ENCODE data around the gene SLC25A51. TPM values are rescaled to one million over a fixed set of nuclear protein-coding genes. Genes with fewer than 3 reads are reported as not detected.
A peak's percentile ranks its signal among the peaks of the same experiment; 100 is the strongest.

The SLC25A51 gene
- total RNA-seq, 1 donor from 2014 or later, result 52.5 TPM

DNA sequence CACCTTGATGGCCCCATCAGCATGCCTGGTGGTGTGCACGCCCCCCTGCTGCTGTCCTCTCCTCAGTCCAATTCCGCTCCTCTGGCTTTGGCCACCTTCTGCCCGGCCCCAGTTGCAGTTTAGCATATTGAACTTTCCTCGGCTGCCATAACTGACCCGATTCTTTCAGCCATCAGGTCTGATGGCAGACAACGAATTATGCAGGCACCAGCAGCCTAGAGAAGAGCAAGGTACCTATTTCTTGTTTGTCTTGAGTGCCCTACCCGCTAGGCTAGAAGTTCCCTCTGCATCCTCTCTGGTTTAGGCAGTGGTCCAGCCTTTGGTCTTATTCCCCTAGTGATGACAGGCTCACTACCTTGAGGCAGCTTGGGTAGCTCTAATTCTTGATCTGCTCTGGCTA is 43.0 kb upstream of the SLC25A51 start:
- Mint-ChIP-seq H3K27ac (ENCODE audit: unreplicated experiment) (no peak overlapping the region), H3K4me3 (ENCODE audit: unreplicated experiment) (no peak overlapping the region)

DNA sequence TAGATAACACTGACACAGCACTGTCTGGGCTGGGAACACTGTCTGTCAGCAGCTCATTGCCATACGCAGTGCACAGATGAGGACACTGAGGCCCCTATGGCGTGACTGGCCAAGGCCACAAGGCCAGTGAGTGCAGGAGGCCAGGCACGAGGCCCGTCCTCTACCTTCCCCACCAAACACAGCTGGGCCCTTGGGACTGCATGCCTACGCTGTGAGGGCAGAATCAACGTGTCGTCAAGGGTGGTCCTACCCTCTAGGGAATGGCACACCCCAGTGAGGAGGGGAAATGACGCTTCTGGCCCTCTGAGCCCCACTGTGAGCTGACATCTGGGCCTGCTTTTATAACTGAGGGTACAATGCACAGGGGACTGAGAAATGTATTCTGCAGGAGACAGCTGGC is 42.1 kb upstream of the SLC25A51 start:
- no peak for DNase-seq (ENCODE audit: low spot score)
- Mint-ChIP-seq H3K27ac (ENCODE audit: unreplicated experiment) (no peak overlapping the region), H3K4me1 (ENCODE audit: low read depth) (peaks cover 80% of the 10 kb centered on the region), H3K36me3 (ENCODE audit: low read depth) (peaks cover 8% of the 10 kb centered on the region), H3K4me3 (ENCODE audit: unreplicated experiment) (no peak overlapping the region), H3K9me3 (ENCODE audit: low read depth) (no peaks in the 10 kb centered on the region), H3K27me3 (ENCODE audit: low read depth) (no peaks in the 10 kb centered on the region)
- TF ChIP-seq, protein P1, sequence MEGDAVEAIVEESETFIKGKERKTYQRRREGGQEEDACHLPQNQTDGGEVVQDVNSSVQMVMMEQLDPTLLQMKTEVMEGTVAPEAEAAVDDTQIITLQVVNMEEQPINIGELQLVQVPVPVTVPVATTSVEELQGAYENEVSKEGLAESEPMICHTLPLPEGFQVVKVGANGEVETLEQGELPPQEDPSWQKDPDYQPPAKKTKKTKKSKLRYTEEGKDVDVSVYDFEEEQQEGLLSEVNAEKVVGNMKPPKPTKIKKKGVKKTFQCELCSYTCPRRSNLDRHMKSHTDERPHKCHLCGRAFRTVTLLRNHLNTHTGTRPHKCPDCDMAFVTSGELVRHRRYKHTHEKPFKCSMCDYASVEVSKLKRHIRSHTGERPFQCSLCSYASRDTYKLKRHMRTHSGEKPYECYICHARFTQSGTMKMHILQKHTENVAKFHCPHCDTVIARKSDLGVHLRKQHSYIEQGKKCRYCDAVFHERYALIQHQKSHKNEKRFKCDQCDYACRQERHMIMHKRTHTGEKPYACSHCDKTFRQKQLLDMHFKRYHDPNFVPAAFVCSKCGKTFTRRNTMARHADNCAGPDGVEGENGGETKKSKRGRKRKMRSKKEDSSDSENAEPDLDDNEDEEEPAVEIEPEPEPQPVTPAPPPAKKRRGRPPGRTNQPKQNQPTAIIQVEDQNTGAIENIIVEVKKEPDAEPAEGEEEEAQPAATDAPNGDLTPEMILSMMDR (IDR thresholded peaks at IDR 0.05), result no peak

More for the DNA sequence above, 43.0 kb upstream of the SLC25A51 start:
- H3K4me1 Mint-ChIP-seq (ENCODE audit: low read depth), result peaks cover 86% of the 10 kb centered on the region
- no peaks in the 10 kb centered on the region for H3K9me3 Mint-ChIP-seq (ENCODE audit: low read depth)
- no peaks in the 10 kb centered on the region for H3K27me3 Mint-ChIP-seq (ENCODE audit: low read depth)
- no peak for DNase-seq (ENCODE audit: low spot score)
- H3K36me3 Mint-ChIP-seq (ENCODE audit: low read depth), result peaks cover 9% of the 10 kb centered on the region
- TF ChIP-seq, protein P1 (IDR thresholded peaks at IDR 0.05), result no peak

DNA sequence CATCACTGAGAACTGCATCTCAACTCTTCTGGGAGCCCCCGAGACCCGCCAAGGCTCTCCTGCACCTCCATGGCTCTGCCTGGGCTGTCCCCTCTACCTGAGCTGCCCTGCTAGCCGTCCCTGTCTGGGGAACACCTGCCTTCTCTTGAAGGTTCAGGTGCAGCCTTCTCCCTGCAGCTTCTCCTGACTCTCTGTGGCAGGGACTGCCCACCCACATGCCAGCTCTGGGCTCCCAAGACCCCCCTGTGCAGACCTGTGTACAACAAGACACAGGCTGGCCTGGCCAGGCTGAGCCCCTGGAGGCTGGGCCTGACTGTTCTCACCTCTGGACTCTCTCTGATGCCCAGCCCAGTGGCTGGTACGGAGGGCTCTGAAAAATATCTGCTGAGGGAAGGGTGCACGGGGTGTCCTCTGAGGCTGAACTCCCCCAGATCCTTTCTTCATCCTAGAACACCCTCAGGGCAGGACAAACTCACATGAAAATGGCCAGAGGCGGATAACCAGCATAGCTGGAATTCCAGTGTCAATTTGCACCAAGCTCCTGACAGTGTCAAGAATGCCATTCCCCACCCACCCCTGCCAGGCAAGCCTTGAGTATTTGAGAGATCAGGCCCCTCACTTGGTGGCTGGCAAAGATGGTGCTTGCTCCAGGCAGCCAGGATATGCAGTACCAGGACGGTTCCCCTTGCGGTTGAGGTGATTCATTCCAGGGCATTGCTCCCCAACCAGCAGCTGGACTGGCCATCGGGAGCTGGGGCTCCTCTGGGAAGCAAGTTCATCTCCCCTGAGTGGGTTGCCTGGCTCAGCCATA is 40.9 kb upstream of the SLC25A51 start:
- TF ChIP-seq, protein P1 (IDR thresholded peaks at IDR 0.05), result no peak
- no peaks in the 10 kb centered on the region for H3K9me3 Mint-ChIP-seq (ENCODE audit: low read depth)
- H3K4me3 Mint-ChIP-seq (ENCODE audit: unreplicated experiment), result no peak overlapping the region
- peaks cover 10% of the 10 kb centered on the region for H3K36me3 Mint-ChIP-seq (ENCODE audit: low read depth)
- no peaks in the 10 kb centered on the region for H3K27me3 Mint-ChIP-seq (ENCODE audit: low read depth)
- H3K27ac Mint-ChIP-seq (ENCODE audit: unreplicated experiment), result peak overlapping the region; percentile 94
- no peak for DNase-seq (ENCODE audit: low spot score)
- peaks cover 68% of the 10 kb centered on the region for H3K4me1 Mint-ChIP-seq (ENCODE audit: low read depth)

DNA sequence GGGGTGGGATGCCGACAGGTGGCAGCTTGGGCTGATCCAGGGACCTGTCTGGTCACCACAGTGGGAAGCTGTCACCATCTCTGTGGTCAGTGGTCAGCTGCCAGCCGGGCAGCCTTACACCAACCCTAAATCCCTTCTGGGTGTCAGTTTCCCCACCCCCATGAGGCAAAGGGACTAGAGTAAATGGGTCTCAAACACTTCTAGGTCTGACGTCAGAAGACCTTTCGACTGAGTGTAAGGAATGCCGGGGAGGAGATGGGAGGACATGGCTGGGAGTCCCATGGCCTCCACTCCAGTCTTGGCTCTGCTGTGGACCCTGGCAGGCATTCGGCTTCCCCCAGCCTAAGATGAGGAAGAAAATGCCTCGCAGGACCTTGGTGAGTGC is 40.3 kb upstream of the SLC25A51 start:
- H3K27ac Mint-ChIP-seq (ENCODE audit: unreplicated experiment), result peak overlapping the region; percentile 94
- H3K9me3 Mint-ChIP-seq (ENCODE audit: low read depth), result no peaks in the 10 kb centered on the region
- TF ChIP-seq, protein P1 (IDR thresholded peaks at IDR 0.05), result no peak
- peaks cover 64% of the 10 kb centered on the region for H3K4me1 Mint-ChIP-seq (ENCODE audit: low read depth)
- DNase-seq (ENCODE audit: low spot score), result no peak
- peaks cover 10% of the 10 kb centered on the region for H3K36me3 Mint-ChIP-seq (ENCODE audit: low read depth)
- no peaks in the 10 kb centered on the region for H3K27me3 Mint-ChIP-seq (ENCODE audit: low read depth)
- no peak overlapping the region for H3K4me3 Mint-ChIP-seq (ENCODE audit: unreplicated experiment)

DNA sequence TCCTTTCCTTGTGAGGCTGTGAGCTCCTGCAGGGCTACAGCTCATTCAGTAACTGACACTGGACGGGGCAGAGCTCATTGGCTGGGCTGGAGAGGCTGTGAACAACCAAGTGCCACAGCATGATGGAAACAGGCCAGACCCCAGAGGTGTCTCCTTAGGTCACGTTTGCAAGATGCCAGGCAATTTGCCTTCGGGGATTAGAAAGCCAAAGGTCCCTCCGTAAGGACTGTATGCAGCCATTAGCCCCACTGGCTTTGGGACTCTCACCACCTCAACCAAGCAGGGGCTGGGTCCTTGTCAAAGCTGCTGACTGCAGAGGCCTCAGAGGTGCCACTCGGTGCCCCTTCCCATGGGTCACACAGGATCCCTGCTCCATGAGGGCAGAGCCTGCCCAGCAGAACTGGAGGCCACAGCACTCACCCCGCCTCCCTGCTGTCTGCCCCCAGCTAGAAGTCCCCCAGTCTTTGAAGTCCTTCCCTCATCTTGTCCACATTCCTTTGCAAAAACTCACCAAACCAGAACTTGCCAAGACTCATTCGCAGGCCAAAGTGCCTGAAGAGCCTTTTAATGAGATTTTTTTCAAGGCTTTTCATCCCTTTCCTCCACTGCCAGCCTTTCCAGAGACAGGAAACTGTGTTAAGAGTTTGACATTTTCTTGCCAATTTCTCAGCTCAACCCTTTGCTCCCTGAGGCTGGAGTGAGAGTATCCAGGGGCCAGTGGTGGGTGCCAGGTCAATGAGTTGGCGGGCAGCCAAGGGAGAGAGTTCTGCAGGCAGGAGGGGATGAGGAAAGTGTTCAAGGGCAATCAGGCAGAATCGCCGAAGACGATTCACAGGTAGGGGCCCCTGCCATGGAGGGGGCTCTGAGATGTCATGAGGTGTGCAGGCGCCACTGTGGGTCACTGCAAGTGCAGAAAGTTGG is 39.7 kb upstream of the SLC25A51 start:
- H3K4me3 Mint-ChIP-seq (ENCODE audit: unreplicated experiment), result peak overlapping the region; percentile 10
- peaks cover 67% of the 10 kb centered on the region for H3K4me1 Mint-ChIP-seq (ENCODE audit: low read depth)
- TF ChIP-seq, protein P1 (IDR thresholded peaks at IDR 0.05), result no peak
- no peaks in the 10 kb centered on the region for H3K9me3 Mint-ChIP-seq (ENCODE audit: low read depth)
- H3K27ac Mint-ChIP-seq (ENCODE audit: unreplicated experiment), result peak overlapping the region; percentile 94
- DNase-seq (ENCODE audit: low spot score), result no peak
- no peaks in the 10 kb centered on the region for H3K27me3 Mint-ChIP-seq (ENCODE audit: low read depth)
- peaks cover 10% of the 10 kb centered on the region for H3K36me3 Mint-ChIP-seq (ENCODE audit: low read depth)
